Upper lobe of left lung (tissue), 6 donors: ENCODE results near the gene RC3H2. TPM values are rescaled to one million over a fixed set of nuclear protein-coding genes. Genes with fewer than 3 reads are reported as not detected.

Experiments used
- ATAC-seq, 2 donors: fragments of 200-7000 bp; cut with Tn5 transposase; one replicate each; pipeline ENCODE4 v1.9.1; 2022; ENCODE audit warnings: mild to moderate bottlenecking in 2 of 2, moderate library complexity in 2 of 2; ENCODE audit not compliant: low FRiP score in 2 of 2
- DNase-seq, 2 donors: peaks; one replicate each; pipeline ENCODE4 v3.0.0-alpha.2; 2019 to 2020
- H3K27ac ChIP-seq, 4 donors: fragments of 200-600 bp; sonication (generic); one replicate each; pipeline ENCODE4 v1.5.1; 2016 to 2019
- H3K27me3 ChIP-seq, 4 donors: fragments of 200-600 bp; sonication (generic); one replicate each; pipeline ENCODE4 v1.5.1; 2017 to 2019
- H3K36me3 ChIP-seq, 4 donors: fragments of 200-600 bp; sonication (generic); one replicate each; pipeline ENCODE4 v1.5.1; 2016 to 2019
- H3K4me1 ChIP-seq, 4 donors: fragments of 200-600 bp; sonication (generic); one replicate each; pipeline ENCODE4 v1.5.1; 2018 to 2019
- H3K4me3 ChIP-seq, 4 donors: fragments of 200-600 bp; sonication (generic); one replicate each; pipeline ENCODE4 v1.5.1; 2017 to 2019; ENCODE audit warnings: mild to moderate bottlenecking in 2 of 4, moderate library complexity in 1 of 4
- H3K9me3 ChIP-seq, 4 donors: fragments of 200-600 bp; sonication (generic); one replicate each; pipeline ENCODE4 v1.5.1; 2018 to 2019
- CTCF ChIP-seq, 6 experiments: fragments of 450-650 bp in 4 of 6; fragments of 200-600 bp in 2 of 6; sonication (generic) in 2 of 6; IDR thresholded peaks; one replicate each; pipeline ENCODE4 v1.5.1; 2016 to 2019; ENCODE audit warnings: antibody characterized with exemption in 6 of 6
- EP300 ChIP-seq, 4 donors: sonication (generic); formaldehyde crosslinking; IDR thresholded peaks; one replicate each; pipeline ENCODE4 v1.5.1; 2017; ENCODE audit warnings: antibody characterized with exemption in 4 of 4, control low read depth in 2 of 4
- POLR2A ChIP-seq, 4 donors: fragments of 450-650 bp; IDR thresholded peaks; one replicate each; pipeline ENCODE4 v1.5.1; 2016 to 2017; ENCODE audit warnings: antibody characterized with exemption in 4 of 4, mild to moderate bottlenecking in 2 of 4
- POLR2AphosphoS5 ChIP-seq, 2 donors: sonication (generic); formaldehyde crosslinking; IDR thresholded peaks; one replicate each; pipeline ENCODE4 v1.5.1; 2017; ENCODE audit warnings: antibody characterized with exemption in 2 of 2
- WGBS, 2 donors: methylation state at CpG; one replicate each; pipeline ENCODE4 v1.1.5; 2017 to 2018; 5-methylcytosine and 5-hydroxymethylcytosine counted together
- total RNA-seq, 6 donors: library from RNA; depleted of rRNA in 4 of 6; stranded (reverse); fragments of >200 nt in 4 of 6; gene quantifications; one replicate each; pipeline versions ENCODE4 v1.1.0 to v1.2.1, GENCODE V29; 2016 to 2021
- donor health status: DM: no; HTN: no; CAD: no; lungs with moderate emphysema.
- donor health status: DM: no; HTN: yes; CAD: no; lungs with severe emphysema.

The RC3H2 gene
- total RNA-seq, 6 donors from 2014 or later: 23.9 to 65.0 (median 40.2) TPM

DNA sequence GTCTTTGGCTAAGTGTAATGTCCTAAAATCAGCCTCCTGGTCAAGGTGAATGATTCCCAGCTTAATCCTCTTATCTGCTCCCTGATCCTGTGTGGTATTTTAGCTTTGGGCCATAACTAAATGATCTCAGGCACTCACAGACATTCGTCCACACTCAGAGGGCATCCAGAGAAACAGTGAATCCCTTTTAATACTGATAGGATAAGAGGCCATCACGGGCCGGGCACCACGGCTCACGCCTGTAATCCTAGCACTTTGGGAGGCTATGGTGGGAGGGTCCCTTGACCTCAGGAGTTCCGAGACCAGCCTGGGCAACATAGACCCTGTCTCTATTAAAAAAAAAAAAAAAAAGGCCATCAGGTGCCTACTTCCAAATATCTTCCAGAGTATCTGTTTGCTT lies 83.1 kb downstream of the RC3H2 start:
- H3K36me3 ChIP-seq: peaks cover 0 to 57% (median 27%) of the 10 kb centered on the region in 4 donors
- TF ChIP-seq EP300 (IDR thresholded peaks at IDR 0.05) (no peak), POLR2AphosphoS5 (IDR thresholded peaks at IDR 0.05) (no peak), CTCF (IDR thresholded peaks at IDR 0.05) (no peak), POLR2A (IDR thresholded peaks at IDR 0.05) (no peak)
- H3K9me3 ChIP-seq: no peaks in the 10 kb centered on the region
- no peak for ATAC-seq
- WGBS, 2 donors: 95 to 100% methylated on average over 6 of the region's 6 CpGs
- no peak overlapping the region for H3K4me3 ChIP-seq
- H3K4me1 ChIP-seq: peaks cover 45 to 59% (median 48%) of the 10 kb centered on the region in 4 donors
- no peak for DNase-seq
- H3K27me3 ChIP-seq: no peaks in the 10 kb centered on the region
- H3K27ac ChIP-seq: peak overlapping the region; percentile 52 to 70 (median 64)

- TF ChIP-seq POLR2AphosphoS5 (IDR thresholded peaks at IDR 0.05) (peak; percentile 73 to 74), POLR2A (IDR thresholded peaks at IDR 0.05) (peak in 1 of 4 donors; percentile 38), CTCF (IDR thresholded peaks at IDR 0.05) (no peak), EP300 (IDR thresholded peaks at IDR 0.05) (peak in 1 of 4 donors; percentile 82)
- peak overlapping the region; percentile 52 to 70 (median 64) for H3K27ac ChIP-seq
- no peak overlapping the region for H3K4me3 ChIP-seq
- DNase-seq (peak in 1 of 2 donors; percentile 66), ATAC-seq (peak; percentile 73 to 76)
- 34 to 37% methylated on average over 7 of the region's 7 CpGs for WGBS, 2 donors
- no peaks in the 10 kb centered on the region for H3K27me3 ChIP-seq
- H3K9me3 ChIP-seq: no peaks in the 10 kb centered on the region
- H3K4me1 ChIP-seq: peaks cover 41 to 59% (median 48%) of the 10 kb centered on the region in 4 donors
- H3K36me3 ChIP-seq: peaks cover 0 to 62% (median 27%) of the 10 kb centered on the region in 4 donors
Measured at GRCh38 chr9:122821278-122821943, 83.7 kb downstream of the RC3H2 start.

- H3K9me3 ChIP-seq: no peaks in the 10 kb centered on the region
- no peak for ATAC-seq
- H3K4me3 ChIP-seq: no peak overlapping the region
- peak overlapping the region; percentile 20 to 70 (median 28) for H3K27ac ChIP-seq
- peaks cover 40 to 59% (median 45%) of the 10 kb centered on the region in 4 donors for H3K4me1 ChIP-seq
- H3K27me3 ChIP-seq: no peaks in the 10 kb centered on the region
- 89 to 94% methylated on average over 11 of the region's 11 CpGs for WGBS, 2 donors
- H3K36me3 ChIP-seq: peaks cover 0 to 54% (median 26%) of the 10 kb centered on the region in 4 donors
- TF ChIP-seq EP300 (IDR thresholded peaks at IDR 0.05) (no peak), POLR2AphosphoS5 (IDR thresholded peaks at IDR 0.05) (no peak)
- DNase-seq: no peak
Measured at GRCh38 chr9:122820490-122820845, 84.7 kb downstream of the RC3H2 start.

DNA sequence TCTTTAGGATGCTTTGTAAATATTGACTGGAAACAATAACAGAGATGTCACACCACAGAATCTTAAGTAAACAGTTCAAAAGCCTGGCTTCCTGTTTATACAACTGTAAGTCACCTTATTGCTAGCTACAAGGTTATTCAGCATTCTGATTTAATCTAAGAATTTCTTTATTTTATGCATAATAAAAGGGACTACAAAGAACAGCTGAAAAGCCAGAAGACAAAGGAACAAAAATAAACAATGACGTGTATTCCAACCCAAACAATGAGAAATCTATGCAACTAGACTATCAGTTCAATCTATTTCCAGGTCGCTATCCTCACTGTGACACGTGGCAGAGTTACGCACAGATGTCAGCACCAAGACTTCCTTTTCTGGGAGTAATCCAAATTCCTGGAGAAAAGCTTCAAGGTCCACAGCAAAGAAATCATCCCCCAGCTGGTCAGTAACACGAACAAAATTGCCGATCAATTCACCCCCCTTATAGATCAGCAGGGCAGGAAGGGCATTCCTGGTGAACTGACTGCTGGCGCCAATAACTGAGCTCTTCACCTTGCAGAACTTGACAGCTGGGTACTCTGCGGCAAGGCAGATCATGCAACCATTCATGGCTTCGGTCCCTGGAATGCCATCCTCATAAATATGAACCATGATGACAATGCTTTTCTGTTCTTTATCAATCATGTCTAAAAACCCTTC lies 85.2 kb downstream of the RC3H2 start:
- 47 to 48% methylated on average over 5 to 9 of the region's 9 CpGs for WGBS, 2 donors

More for the DNA sequence above, 85.2 kb downstream of the RC3H2 start:
- no peak for ATAC-seq
- Histone ChIP-seq H3K4me3 (no peak overlapping the region), H3K4me1 (peaks cover 42 to 59% (median 46%) of the 10 kb centered on the region in 4 donors), H3K27ac (peak overlapping the region; percentile 20 to 73 (median 49)), H3K27me3 (no peaks in the 10 kb centered on the region), H3K36me3 (peaks cover 0 to 50% (median 25%) of the 10 kb centered on the region in 4 donors), H3K9me3 (no peaks in the 10 kb centered on the region)
- TF ChIP-seq POLR2A (IDR thresholded peaks at IDR 0.05) (no peak), EP300 (IDR thresholded peaks at IDR 0.05) (peak in 1 of 4 donors; percentile 72), POLR2AphosphoS5 (IDR thresholded peaks at IDR 0.05) (peak in 1 of 2 donors; percentile 26), CTCF (IDR thresholded peaks at IDR 0.05) (no peak)
- no peak for DNase-seq
